Neuronal stem cell (in vitro differentiated cells): Measurements from ENCODE around the gene RNASEH1.

Experiments used
- DNase-seq: peaks from one replicate; pipeline ENCODE4 v3.0.0-alpha.2; 2013; ENCODE audit warnings: low spot score
- H2AFZ ChIP-seq: one replicate; pipeline ENCODE4 v1.6.1; 2013; ENCODE audit warnings: mild to moderate bottlenecking, low read length, inconsistent platforms
- H2AK5ac ChIP-seq: 2 replicates; pipeline ENCODE4 v1.6.1; 2013; ENCODE audit warnings: low read depth, mild to moderate bottlenecking, inconsistent platforms, low read length, moderate library complexity, mixed read lengths
- H2BK120ac ChIP-seq: 2 replicates; pipeline ENCODE4 v1.6.1; 2013; ENCODE audit warnings: low read depth, mild to moderate bottlenecking, inconsistent platforms, low read length, moderate library complexity, mixed read lengths
- H2BK12ac ChIP-seq: one replicate; pipeline ENCODE4 v1.6.1; 2013; ENCODE audit warnings: low read length, inconsistent platforms
- H2BK15ac ChIP-seq: 2 replicates; pipeline ENCODE4 v1.6.1; 2013; ENCODE audit warnings: mild to moderate bottlenecking, low read length, inconsistent platforms, mixed read lengths
- H2BK5ac ChIP-seq: one replicate; pipeline ENCODE4 v1.6.1; 2013; ENCODE audit warnings: inconsistent platforms, mild to moderate bottlenecking, low read length, moderate library complexity
- H3K14ac ChIP-seq: one replicate; pipeline ENCODE4 v1.6.1; 2013; ENCODE audit warnings: low read length, inconsistent platforms
- H3K18ac ChIP-seq: 2 replicates; pipeline ENCODE4 v1.6.1; 2013; ENCODE audit warnings: low read length, inconsistent platforms
- H3K23ac ChIP-seq: 2 replicates; pipeline ENCODE4 v1.6.1; 2013; ENCODE audit warnings: low read depth, mild to moderate bottlenecking, mixed read lengths, low read length, inconsistent platforms; ENCODE audit not compliant: poor library complexity
- H3K27ac ChIP-seq: replicated peaks from 3 replicates; pipeline ENCODE4 v1.5.1; 2013; ENCODE audit warnings: low read length, inconsistent platforms
- H3K27me3 ChIP-seq, 3 experiments: 2 replicates each; pipeline ENCODE4 v1.6.1; 2013; ENCODE audit warnings: low read length in 3 of 3, mild to moderate bottlenecking in 2 of 3, inconsistent platforms in 1 of 3, low read depth in 1 of 3, mixed read lengths in 1 of 3, moderate library complexity in 1 of 3; ENCODE audit not compliant: control insufficient read depth in 3 of 3, insufficient read depth in 3 of 3
- H3K36me3 ChIP-seq, 2 donors: replicated peaks in 1 of 2; 2 replicates each; pipeline ENCODE4 v1.6.1; 2013; ENCODE audit warnings: low read length in 2 of 2; ENCODE audit not compliant: control insufficient read depth in 2 of 2, insufficient read depth in 2 of 2
- H3K4ac ChIP-seq: 2 replicates; pipeline ENCODE4 v1.6.1; 2013; ENCODE audit warnings: inconsistent platforms, mild to moderate bottlenecking, low read length, moderate library complexity
- H3K4me1 ChIP-seq, 2 donors: 1 replicate in 1 of 2; 2 replicates in 1 of 2; pipeline ENCODE4 v1.6.1; 2013; ENCODE audit warnings: low read length in 2 of 2, low read depth in 1 of 2; ENCODE audit not compliant: control insufficient read depth in 2 of 2, insufficient read depth in 1 of 2
- H3K4me2 ChIP-seq: one replicate; pipeline ENCODE4 v1.6.1; 2013; ENCODE audit warnings: mild to moderate bottlenecking, low read length, inconsistent platforms; ENCODE audit not compliant: insufficient read depth, poor library complexity, severe bottlenecking
- H3K4me3 ChIP-seq, 2 donors: 2 replicates each; pipeline ENCODE4 v1.5.1; 2013; ENCODE audit warnings: low read length in 2 of 2, mild to moderate bottlenecking in 2 of 2, inconsistent platforms in 1 of 2, moderate library complexity in 1 of 2
- H3K79me1 ChIP-seq: one replicate; pipeline ENCODE4 v1.6.1; 2013; ENCODE audit warnings: low read depth, mild to moderate bottlenecking, inconsistent platforms, low read length, moderate library complexity
- H3K9ac ChIP-seq: one replicate; pipeline ENCODE4 v1.6.1; 2013; ENCODE audit warnings: mild to moderate bottlenecking, low read depth, low read length, inconsistent platforms; ENCODE audit not compliant: poor library complexity
- H3K9me3 ChIP-seq, 2 donors: replicated peaks in 1 of 2; 2 replicates each; pipeline versions ENCODE3 to v1.6.1; 2013; ENCODE audit warnings: low read length in 2 of 2, mild to moderate bottlenecking in 2 of 2, inconsistent platforms in 1 of 2, low read depth in 1 of 2, mixed read lengths in 1 of 2, moderate library complexity in 1 of 2; ENCODE audit not compliant: control insufficient read depth in 2 of 2, insufficient read depth in 1 of 2
- H4K8ac ChIP-seq: one replicate; pipeline ENCODE4 v1.6.1; 2013; ENCODE audit warnings: low read depth, mild to moderate bottlenecking, inconsistent platforms, low read length, moderate library complexity
- H4K91ac ChIP-seq: one replicate; pipeline ENCODE4 v1.6.1; 2013; ENCODE audit warnings: low read length, low read depth, mild to moderate bottlenecking, inconsistent platforms; ENCODE audit not compliant: poor library complexity
- WGBS, 2 donors: extraction: QIAGEN DNeasy Blood & Tissue Kit; methylation state at CpG; one replicate each; pipeline ENCODE4 v1.1.7; 2013; ENCODE audit warnings: missing lambda C conversion rate in 2 of 2, mixed read lengths in 1 of 2; ENCODE audit not compliant: insufficient read length in 2 of 2, insufficient replicate concordance in 1 of 2; ENCODE audit errors: extremely low coverage in 2 of 2; 5-methylcytosine and 5-hydroxymethylcytosine counted together

The RNASEH1 gene

GRCh38 chr2:3585261-3586109 is 27.4 kb upstream of the RNASEH1 start:
- Histone ChIP-seq H3K27ac (no peak overlapping the region), H3K14ac (no peak overlapping the region), H4K91ac (no peak overlapping the region), H3K79me1 (no peaks in the 10 kb centered on the region), H3K4ac (no peak overlapping the region), H3K4me3 (no peak overlapping the region), H3K9me3 (no peaks in the 10 kb centered on the region), H2BK5ac (no peak overlapping the region), H3K4me2 (no peak overlapping the region), H2BK12ac (no peak overlapping the region), H3K36me3 (peaks cover 25 to 52% of the 10 kb centered on the region in 2 donors), H3K27me3 (no peaks in the 10 kb centered on the region), H3K18ac (no peak overlapping the region), H2AFZ (no peak overlapping the region), H3K23ac (no peak overlapping the region), H2AK5ac (no peak overlapping the region), H3K9ac (no peak overlapping the region), H3K4me1 (no peaks in the 10 kb centered on the region), H2BK120ac (no peak overlapping the region), H4K8ac (no peak overlapping the region), H2BK15ac (no peak overlapping the region)
- WGBS, 2 donors: no CpG with 5 or more reads among the region's 29 CpGs
- no peak for DNase-seq

DNA sequence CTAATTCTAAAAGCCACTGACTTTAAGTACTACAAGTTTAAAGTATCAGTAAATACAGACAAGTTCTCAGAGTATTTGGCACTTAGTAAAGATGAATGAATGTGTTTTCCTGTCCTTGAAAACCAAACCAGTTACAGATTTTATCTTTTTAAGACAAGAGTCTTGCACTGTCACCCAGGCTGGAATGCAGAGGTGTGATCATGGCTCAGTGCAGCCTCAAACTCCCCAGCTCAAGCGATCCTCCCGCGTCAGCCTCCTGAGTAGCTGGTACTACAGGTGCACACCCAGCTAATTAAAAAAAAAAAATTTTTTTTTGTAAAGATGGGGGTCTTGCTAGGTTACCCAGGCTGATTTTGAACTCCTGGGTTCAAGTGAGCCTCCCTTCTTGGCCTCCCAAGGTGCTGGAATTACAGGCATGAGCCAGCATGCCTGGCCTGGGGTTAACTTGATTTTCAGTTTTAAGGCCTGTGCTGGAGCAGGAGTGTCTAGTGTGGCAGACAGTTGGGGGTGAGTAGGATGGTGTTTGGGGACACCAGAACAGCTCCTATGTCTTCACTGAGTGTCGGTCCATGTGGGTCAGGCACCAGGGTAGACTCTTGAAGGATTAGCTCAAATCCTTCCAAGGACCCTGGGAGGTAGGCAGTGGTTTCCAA is 26.6 kb upstream of the RNASEH1 start:
- Histone ChIP-seq H3K36me3 (peaks cover 32 to 59% of the 10 kb centered on the region in 2 donors), H3K18ac (no peak overlapping the region)

DNA sequence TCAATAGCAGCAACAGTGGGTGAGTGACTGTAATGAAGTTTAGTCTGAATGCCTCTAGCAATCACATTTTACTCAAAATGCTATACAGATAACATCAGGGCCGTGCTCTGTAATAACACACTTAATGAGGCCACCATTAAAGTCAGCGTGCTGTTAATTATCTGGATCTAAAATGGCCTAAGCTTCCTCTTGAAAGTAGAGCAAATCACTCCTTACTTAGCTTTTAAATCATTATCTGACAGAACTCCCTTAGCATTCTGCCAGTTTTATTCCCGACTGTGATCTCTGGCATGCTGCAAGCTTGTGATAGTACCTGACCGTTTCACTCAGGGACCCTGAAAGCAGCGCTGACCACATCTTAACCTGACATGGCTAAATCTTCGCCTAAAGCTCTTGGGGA is 25.9 kb upstream of the RNASEH1 start:
- no peak for DNase-seq
- Histone ChIP-seq H2AFZ (no peak overlapping the region), H3K18ac (no peak overlapping the region), H4K8ac (no peak overlapping the region), H2BK15ac (no peak overlapping the region), H2AK5ac (no peak overlapping the region), H3K4ac (no peak overlapping the region), H3K23ac (no peak overlapping the region), H2BK5ac (no peak overlapping the region), H4K91ac (no peak overlapping the region), H3K9me3 (no peaks in the 10 kb centered on the region), H3K9ac (no peak overlapping the region), H3K79me1 (no peaks in the 10 kb centered on the region), H3K36me3 (peaks cover 37 to 66% of the 10 kb centered on the region in 2 donors), H3K4me3 (no peak overlapping the region), H3K4me1 (no peaks in the 10 kb centered on the region), H2BK12ac (no peak overlapping the region), H3K27ac (no peak overlapping the region), H3K27me3 (no peaks in the 10 kb centered on the region), H3K14ac (no peak overlapping the region), H3K4me2 (no peak overlapping the region), H2BK120ac (no peak overlapping the region)
- WGBS, 2 donors: no CpG with 5 or more reads among the region's 6 CpGs

More for the DNA sequence above, 26.6 kb upstream of the RNASEH1 start:
- Histone ChIP-seq H2BK120ac (no peak overlapping the region), H3K79me1 (no peaks in the 10 kb centered on the region), H2BK12ac (no peak overlapping the region), H2BK5ac (no peak overlapping the region), H3K9ac (no peak overlapping the region), H3K27ac (no peak overlapping the region), H3K4me3 (no peak overlapping the region), H2AK5ac (no peak overlapping the region), H4K8ac (no peak overlapping the region), H2AFZ (no peak overlapping the region), H4K91ac (no peak overlapping the region), H3K23ac (no peak overlapping the region), H3K14ac (no peak overlapping the region), H3K4me2 (no peak overlapping the region), H3K27me3 (no peaks in the 10 kb centered on the region), H2BK15ac (no peak overlapping the region), H3K4ac (no peak overlapping the region), H3K9me3 (no peaks in the 10 kb centered on the region), H3K4me1 (no peaks in the 10 kb centered on the region)
- DNase-seq: no peak
- WGBS, 2 donors: no CpG with 5 or more reads among the region's 4 CpGs
